HG03039 (cell line): ENCODE data around the gene C9orf153.
"Not testable (repeated sequence)": the region's sequence is repeated elsewhere in the genome, so short reads cannot be mapped to it uniquely, and the experiment has no call there.

ENCODE experiments used
- ATAC-seq: cut with Tn5 transposase; IDR thresholded peaks from one replicate; pipeline ENCODE4 v1.9.1; 2021; ENCODE audit warnings: mild to moderate bottlenecking, moderate library complexity; ENCODE audit not compliant: unreplicated experiment

Gene C9orf153

GRCh38 chr9:86259557-86259956 lies at the start of gene C9orf153:
C9orf153 (minus strand) TSS chr9:86259657; CDS start chr9:86229603, 30,054 bp downstream.
- no peak for ATAC-seq

- no peak for ATAC-seq
Measured at GRCh38 chr9:86308687-86309086, 49.2 kb upstream of the C9orf153 start.

- no peak for ATAC-seq
Measured at GRCh38 chr9:86304236-86304730, 44.8 kb upstream of the C9orf153 start.

GRCh38 chr9:86303316-86303975 lies 44.0 kb upstream of the C9orf153 start:
- ATAC-seq: no peak

- ATAC-seq: no peak
Measured at GRCh38 chr9:86301686-86302085, 42.2 kb upstream of the C9orf153 start.

- ATAC-seq: no peak
Measured at GRCh38 chr9:86300701-86301100, 41.2 kb upstream of the C9orf153 start.

GRCh38 chr9:86298873-86299272 lies 39.4 kb upstream of the C9orf153 start:
- no peak for ATAC-seq

GRCh38 chr9:86290341-86290740 lies 30.9 kb upstream of the C9orf153 start:
- not testable (repeated sequence) for ATAC-seq

- ATAC-seq: no peak
Measured at GRCh38 chr9:86288499-86289198, 29.2 kb upstream of the C9orf153 start.

- ATAC-seq: no peak
Measured at GRCh38 chr9:86287013-86287412, 27.6 kb upstream of the C9orf153 start.

- no peak for ATAC-seq
Measured at GRCh38 chr9:86286278-86286677, 26.8 kb upstream of the C9orf153 start.

- ATAC-seq: no peak
Measured at GRCh38 chr9:86285261-86285660, 25.8 kb upstream of the C9orf153 start.

- ATAC-seq: no peak
Measured at GRCh38 chr9:86282979-86283535, 23.6 kb upstream of the C9orf153 start.

- ATAC-seq: peak; percentile 79
Measured at GRCh38 chr9:86282077-86282978, 22.9 kb upstream of the C9orf153 start, which contains the start of gene ISCA1. ISCA1 (minus strand) TSS chr9:86282538; CDS start chr9:86282458, 80 bp downstream.

GRCh38 chr9:86281593-86282076 lies 22.2 kb upstream of the C9orf153 start:
- ATAC-seq: no peak

GRCh38 chr9:86280580-86280979 lies 21.1 kb upstream of the C9orf153 start:
- no peak for ATAC-seq

GRCh38 chr9:86279839-86280238 lies 20.4 kb upstream of the C9orf153 start:
- ATAC-seq: no peak

- ATAC-seq: no peak
Measured at GRCh38 chr9:86277072-86277471, 17.6 kb upstream of the C9orf153 start.

- no peak for ATAC-seq
Measured at GRCh38 chr9:86275962-86276361, 16.5 kb upstream of the C9orf153 start.

- no peak for ATAC-seq
Measured at GRCh38 chr9:86274821-86275643, 15.6 kb upstream of the C9orf153 start.
